Fibroblast of skin of left quadriceps (primary cell): ENCODE data around the gene ADAR.

Experiments
- DNase-seq, 2 experiments: peaks; one replicate each; pipeline ENCODE4 v3.0.0-alpha.2; 2013; ENCODE audit warnings: low read depth in 2 of 2

ADAR gene

DNA sequence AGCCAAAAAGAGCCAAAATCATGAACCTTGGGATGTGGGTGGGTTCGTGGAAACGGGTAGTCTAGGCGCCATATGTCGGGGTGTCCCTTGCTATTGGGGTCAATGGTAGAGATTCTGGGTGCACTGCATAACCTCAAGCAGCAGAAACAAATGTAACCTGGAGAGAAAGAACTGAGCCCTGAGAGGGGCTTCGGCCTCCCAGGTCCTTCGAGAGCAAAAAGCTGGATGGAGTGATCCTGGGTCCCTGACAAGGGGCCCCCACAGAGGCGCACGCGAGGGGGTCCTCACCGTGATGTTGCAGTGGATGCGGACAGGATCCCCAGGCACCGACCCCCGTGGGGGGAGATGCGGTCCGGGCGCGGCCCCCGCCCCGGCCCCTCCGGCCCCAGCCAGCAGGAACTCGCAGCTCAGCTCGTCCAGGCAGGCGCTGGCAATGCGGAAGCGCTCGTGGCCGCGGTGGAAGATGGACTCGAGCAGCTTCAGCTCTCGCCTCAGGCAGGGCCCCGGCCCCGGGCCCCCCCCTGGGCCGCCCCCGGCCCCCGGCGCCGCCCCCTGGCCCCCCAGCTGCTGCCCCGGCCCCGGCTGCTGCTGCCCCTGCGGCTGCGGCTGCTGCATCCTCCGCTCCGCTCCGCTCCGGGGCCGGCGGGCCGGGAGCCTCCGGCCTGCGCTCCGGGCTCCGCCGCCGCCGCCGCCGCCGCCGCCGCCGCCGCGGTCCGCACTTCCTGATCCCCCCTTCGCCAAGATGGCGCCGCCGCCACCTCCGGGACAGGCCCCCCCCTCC, 49.9 kb downstream of the ADAR start, which contains the start of gene UBE2Q1:
TSS of gene UBE2Q1 (minus strand) at position 724 of the 781 bp plus-strand sequence. CDS start at position 615, 109 bp downstream.
- no peak for DNase-seq

DNA sequence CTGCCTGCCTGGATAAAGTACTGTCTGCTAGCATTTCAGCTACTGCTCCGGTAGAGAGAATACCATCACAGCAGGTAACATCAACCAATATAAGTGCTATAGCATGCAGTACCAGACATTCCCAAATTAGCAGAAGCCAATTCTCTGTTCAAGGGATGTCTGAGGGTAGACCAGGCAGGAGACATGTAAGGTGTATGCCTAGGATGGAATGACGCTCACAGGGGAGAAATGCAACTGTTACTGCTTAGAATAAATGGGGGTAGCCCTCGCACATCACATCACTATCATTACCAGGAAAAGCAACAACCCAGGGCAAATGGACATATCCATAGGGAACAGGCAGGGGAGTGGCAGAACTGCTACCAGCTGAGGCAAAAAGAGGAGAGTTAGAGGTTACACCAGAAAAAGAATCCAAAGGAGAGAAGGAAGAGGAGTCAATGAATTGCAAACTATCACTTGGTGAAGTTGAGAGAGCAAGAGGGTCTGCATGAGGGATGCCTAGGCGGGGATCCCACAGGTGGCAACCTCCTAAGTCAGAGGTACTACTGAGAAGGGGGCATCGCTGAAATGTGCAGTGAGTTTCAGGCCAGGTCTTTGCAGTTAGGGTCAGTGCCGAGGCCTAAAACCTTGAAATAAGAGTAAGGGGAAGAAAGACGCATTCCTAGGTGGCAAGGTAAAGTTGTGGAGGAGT, 50.6 kb downstream of the ADAR start:
- no peak for DNase-seq

DNA sequence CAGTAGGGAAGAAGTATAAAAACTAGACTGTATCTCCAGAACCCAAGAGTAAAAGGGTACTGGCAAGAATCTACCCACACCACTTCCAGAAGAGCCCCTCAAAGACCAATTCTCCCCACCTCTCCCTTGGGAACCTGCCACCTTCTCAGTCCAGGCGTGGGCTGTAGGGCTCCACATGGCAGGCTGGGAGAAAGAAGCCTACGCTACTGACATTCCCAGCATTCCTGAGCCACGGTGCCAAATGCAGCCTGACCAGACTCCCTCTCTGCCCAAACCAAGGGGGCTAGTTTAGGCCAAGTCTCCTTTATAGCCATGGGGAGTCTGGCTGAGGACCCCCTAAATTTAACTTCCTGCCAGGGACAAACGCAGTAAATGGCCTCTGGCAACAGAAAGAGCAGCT, 51.6 kb downstream of the ADAR start:
- no peak for DNase-seq

DNA sequence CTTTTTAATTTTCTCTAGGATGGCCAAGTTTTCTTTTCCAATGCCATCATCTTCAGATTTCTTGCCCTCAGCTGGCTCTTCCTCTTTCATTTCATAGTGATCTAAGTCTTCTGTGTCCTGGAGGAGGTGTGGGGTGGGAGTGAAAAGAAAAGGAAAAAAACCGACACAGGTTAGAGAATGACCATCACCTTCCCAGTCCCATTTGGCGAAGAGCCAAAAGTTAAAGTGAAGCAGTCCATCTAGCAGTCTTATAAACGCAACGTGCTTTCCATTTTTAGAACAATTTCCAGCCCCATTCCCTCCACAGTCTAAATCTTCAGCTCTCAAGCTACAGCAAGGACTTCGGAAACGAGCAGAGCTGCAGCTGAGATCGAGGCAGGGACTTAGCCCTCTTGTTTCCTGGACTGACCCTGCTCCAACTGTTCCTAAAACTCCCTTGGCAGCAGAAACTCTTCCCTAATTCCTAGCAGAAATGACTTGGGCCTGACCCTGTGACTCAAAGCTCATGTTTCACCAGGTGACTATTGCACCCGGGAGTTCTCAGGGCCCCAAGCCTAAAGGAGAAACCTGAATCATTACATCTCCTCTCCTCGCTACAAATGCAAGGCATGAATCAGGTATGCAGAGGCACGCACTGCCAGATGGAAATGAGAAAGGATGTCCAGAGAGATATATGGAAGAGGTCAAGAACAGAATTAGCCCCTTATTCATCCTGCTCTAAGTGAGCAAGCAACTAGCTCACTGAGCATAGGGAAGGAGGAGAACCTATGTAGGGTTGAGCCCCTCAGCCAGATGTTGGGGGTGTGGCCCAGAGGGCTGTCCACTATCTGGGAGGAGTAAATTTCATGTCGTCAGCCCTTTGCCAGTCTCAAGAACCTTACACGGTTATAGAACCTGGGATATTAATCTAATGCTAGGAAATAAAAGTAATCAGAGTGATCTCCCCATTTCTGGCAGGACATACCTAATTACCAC, 54.6 kb downstream of the ADAR start:
- DNase-seq = no peak

DNA sequence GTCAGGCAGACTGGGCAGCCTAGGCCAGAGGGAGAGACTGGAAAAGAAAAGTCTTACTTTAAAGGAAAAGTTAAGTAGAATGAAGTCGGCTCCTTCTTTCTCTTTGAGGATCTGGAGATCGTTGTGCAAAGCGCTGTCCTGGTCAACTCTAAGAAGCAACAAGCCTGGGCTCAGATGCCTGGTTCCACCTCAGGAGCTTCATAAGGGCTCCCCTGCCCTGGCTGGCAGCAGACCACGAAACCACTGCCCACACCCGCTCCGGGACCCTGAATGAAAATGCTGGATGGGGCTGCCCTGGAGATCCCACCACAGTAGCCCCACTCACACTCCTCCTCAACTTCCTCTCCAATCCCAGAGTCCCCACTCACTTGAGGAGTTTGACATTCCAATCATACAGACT, 56.0 kb downstream of the ADAR start:
- no peak for DNase-seq

DNA sequence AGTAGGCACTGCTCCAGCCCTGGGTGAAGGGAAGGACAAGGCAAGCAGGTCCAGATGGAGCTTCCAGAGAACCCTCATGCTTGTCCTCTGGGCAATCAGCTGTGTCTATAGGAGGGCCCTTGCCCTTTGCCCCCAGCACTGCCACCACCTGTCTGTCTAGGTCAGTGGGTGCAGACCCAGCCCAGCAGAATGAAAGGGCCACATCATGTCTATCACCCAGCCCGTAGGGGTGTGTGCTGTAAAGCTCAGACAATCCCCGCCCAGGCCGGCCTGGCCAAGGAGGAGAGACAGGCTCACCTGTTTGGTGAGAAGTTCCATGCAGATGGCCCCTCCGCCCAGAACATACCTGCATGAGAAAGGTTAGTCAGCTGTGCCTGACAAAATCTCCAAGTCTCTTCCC, 56.5 kb downstream of the ADAR start:
- DNase-seq = no peak

DNA sequence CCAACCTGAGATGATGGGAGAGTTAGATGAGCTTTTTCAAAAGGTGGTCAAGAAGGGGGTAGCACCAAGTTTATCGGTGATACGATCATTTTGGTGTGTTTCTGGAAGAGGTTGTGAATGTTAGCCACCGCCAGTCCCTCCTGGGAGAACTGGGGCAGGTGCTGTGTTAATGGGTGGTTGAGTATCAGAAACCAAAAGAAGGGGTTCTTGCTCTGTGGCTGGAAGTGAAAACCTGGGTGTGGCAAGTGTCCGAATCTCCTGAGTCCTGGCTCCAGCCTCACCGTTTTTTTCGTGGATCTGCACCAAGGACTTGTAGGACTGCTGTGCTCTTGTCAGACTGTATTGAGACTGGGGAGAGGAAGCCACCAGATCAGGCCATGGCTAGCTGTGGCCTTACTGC, 57.3 kb downstream of the ADAR start:
- DNase-seq = no peak

DNA sequence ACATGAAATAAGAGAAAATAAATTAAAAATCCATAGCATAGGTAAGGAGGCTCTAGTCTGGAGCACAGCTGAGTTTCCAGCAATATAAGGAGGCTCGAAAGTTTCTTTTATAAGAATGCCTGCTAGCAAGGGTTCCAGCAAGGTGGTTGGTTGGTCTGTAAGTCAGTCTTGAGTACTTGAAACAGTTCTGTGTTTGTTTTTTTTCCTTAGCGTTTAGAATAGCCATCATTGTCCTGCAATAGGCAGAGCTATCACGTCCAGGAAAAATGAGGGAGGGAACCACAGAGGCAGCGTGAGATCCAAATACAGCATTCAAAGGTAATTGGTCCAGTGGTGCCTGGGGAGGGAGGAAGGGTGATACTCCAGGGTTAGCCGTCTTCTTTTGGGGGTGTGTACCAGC, 57.9 kb downstream of the ADAR start:
- DNase-seq = no peak

DNA sequence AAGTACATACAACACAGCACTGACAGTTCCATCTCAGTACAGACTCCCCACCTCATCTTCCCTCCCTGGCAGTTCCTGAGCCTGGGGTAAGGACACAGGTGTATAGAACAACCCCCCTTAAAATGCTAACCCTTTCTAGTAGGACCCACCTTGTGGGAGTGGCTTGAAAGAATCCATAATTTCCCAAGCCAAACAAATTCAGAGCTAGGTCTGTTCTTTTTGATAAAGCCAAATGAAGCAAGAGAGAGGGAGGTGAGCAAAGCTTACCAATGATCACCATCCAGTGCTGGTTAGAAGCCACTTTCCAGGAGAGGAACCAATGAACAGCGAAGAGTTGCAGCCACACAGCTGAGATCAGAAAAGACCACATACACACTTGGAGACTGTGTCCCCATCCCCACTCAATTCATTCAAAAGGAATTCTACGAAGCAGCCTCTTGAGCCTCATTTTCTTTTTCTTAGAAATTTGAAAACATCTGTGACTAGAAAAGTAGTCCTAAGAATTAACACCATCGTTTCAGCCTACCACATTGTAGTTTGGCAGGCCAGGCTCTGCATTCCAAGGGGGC, 58.7 kb downstream of the ADAR start:
- no peak for DNase-seq

DNA sequence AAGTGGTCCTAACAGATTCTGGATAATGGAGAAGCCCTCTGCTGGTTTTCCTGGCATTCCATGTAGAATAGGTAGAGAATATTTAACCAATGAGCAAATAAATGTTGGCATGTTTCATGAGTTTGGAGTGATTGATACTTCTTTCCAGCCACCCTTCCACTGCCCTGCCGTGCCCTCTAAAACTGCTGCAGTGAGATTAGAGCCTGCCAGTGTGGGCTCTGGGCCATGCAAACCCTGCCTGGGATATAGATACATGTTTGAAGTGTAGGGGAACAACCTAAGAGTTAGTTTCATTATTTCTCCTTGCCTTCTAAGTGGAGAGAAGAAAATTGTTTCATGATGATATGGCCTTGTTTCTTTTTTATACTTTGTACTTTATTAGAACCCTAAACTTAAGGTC, 60.0 kb downstream of the ADAR start:
- no peak for DNase-seq

DNA sequence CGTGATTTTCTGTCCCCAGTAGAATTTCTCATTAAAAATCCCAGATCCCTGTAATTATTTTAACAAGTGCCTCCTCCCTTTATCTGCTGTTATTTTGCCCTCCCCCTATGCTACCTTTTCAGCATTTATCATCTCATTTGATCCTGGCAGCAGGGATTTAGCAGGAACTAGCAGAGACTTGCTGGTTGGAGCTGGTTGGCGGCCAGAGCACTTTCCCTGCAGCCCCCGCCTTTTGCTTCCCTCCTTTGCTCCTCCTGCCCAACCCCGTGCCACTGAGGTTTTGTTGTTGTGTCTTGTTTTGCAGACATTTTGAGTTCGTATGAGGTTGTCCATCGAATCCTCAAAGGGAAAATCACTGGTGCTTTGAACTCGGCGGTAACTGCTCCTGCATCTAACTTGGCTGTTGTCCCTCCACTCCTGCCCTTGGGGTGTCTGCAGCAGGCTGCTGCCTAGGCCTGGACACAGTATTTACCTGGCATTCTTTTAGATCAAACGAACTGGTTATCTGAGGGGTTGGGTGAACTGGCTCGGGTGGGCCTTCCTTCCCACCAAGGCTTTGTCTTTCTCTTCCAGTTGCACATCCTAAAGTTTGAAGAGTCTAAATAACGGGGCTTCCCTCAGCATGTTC, 60.8 kb downstream of the ADAR start:
- DNase-seq = no peak

DNA sequence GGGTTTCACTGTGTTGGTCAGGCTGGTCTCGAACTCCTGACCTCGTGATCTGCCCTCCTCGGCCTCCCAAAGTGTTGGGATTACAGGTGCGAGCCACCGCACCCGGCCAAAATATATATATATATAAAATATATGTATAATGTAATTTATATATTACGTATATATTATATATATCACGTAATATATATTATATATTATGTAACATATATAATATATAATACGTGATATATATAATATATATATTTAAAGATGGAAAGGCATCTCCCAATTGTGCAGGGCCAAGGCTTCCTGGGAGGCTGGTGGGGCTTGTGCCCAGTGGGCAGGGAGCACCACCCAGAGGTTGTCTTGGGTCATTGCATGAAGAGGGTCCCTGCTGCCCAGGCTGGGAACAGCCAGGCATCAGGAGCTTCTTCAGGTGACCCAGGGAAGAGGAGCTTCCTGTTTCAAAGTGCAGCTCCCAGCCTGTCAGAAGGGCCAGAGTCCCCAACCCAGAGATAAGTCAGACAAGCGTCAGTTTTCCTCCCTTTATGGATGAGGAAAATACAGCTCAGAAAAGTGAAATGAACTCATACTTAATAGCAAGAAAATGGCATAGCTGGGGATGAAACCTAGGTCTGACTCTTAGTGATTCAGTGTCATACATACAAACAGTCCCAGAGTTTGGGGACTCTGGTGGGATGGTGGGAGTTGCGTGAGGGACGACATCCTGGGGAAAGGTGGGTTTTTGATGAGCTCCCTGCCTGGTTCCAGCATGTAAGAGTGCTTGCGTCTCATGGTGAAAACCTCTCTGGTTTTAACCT, 61.5 kb downstream of the ADAR start:
- DNase-seq = peak in 1 of 2 experiments; percentile 8

DNA sequence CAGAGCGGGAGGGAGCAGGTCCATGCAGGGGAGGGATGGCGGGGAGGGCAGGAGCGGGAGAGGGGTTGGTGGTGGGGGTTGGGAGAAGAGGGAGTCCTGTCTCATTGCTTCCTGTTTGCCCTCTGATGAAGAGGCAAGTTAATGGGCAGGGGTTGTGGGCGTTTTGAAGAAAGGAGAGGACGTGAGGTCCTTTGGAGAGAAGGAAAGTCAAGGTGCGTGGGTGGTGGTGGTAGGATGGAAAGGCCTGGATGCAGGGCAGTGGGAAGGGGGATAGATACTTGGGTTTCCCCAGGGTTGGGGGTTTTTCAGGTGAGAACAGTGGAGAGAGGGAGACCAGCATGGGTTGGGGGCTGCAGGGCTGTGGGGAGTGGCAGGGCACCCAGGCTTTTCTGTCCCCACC, 66.8 kb downstream of the ADAR start:
- no peak for DNase-seq

DNA sequence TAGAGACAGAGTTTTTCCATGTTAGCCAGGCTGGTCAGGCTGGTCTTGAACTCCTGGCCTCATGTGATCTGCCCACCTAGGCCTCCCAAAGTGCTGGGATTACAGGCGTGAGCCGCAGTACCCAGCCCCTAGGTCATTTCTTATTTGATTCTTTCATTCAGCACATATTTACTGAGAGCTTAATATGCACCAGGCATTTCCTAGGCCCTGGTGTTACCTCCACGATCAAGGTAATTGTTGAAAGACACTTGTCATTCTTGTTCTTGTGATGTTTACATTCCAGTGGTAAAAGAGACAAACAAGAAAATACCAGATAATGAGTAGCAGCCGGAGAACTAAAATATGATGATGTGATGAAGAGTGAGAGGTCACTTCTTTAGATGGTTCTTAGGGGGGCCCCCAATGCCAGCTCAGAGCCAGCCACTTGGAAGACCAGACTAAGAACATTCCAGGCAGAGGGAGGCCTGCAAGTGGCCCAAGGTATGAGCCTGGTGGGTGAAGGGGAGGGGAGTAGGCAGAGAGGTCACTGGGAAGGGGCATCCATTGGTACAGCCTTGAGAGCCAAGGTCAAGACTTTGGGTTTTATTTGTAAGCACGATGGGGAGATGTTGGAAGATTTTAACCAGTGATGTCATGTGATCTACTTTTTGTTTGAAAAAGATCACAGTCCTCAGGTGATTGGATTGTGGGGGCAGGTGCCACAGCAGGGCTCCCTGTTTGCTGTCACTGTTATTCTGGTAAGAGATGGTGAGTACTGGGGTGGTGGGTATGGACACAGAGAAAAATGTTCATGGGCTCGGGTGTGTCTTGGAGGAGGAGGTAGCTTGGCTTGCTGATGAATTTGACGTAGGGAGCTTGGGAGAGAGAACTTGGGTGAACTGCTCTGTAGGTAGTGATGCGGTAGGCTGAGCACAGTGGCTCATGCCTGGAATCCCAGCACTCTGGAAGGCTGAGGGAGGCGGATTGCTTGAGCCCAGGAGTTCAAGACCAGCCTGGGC, 68.2 kb downstream of the ADAR start:
- DNase-seq = no peak

DNA sequence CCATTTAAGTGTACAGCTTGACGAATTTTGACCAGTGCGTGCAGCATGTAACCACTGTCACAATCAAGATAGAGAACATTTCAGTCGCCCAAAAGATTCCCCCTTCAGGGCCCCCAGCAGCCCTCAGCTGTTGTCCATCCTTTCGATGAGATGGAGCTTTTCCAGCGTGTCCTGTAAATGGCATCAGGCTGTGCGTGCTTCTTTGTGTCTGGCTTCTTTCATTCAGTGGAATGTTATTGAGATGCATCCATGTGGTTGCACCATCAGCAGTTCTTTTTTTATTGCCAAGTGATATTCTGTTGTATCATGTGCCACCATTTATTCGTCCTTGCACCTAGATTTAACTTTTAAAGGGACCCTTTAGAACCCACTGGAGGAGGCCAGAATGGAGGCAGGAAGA, 71.4 kb downstream of the ADAR start:
- DNase-seq = no peak

DNA sequence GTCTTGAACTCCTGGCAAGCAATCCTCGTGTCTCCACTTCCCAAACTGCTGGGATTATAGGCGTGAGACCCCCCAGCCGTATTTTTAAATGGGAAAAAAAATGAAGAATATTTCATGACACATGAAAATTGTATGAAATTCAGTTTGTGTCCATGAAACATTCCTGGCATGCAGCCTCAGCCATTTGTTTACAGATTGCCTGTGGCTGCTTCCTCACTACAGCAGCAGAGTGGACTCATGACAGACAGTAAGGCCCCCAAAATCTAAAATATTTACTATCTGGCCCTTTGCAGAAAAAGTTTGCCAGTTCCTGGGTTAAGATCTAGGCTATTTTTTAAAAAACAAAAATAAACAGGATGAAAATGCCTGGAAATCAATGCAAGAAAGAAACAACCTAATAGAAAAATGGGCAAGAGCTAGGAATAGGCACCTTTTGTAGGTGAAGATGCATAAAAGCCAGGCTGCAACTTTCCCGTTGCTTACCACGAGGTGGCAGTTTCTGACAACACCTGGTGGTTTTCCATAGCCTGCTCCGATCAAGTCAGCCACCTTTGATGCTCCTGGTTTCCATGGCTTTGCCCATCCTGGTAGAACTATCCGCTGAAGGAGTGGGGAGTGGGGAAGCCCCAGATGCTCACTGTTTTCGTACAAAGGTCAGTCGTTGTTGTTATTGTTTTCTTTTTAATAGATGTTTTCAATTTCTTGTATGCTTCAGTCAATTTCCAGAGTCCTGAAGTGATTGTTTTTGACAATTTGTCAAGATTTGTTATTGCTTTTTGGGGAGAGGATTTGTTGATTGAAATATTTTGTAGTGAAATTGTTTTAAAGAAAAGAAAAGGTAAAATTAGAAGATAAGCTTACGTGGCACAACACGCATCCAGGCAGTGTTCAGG, 73.8 kb downstream of the ADAR start:
- DNase-seq = no peak
